ENCODE measurements around the gene DLG2.

Gene DLG2

GRCh38 chr11:84655712-84656111 is 971.4 kb downstream of the DLG2 start:
- DNase-seq (ENCODE audit: low spot score) = no peak

- DNase-seq (ENCODE audit: low spot score) = no peak
Measured at GRCh38 chr11:84648471-84648870, 978.7 kb downstream of the DLG2 start.

- DNase-seq (ENCODE audit: low spot score) = no peak
Measured at GRCh38 chr11:84645988-84646694, 981.0 kb downstream of the DLG2 start.

GRCh38 chr11:84642500-84642899 is 984.6 kb downstream of the DLG2 start:
- no peak for DNase-seq (ENCODE audit: low spot score)

- DNase-seq (ENCODE audit: low spot score) = no peak
Measured at GRCh38 chr11:84634309-84634708, 992.8 kb downstream of the DLG2 start.

- no peak for DNase-seq (ENCODE audit: low spot score)
Measured at GRCh38 chr11:84628871-84629620, 998.1 kb downstream of the DLG2 start.

GRCh38 chr11:84626256-84626655 is 1000.9 kb downstream of the DLG2 start:
- no peak for DNase-seq (ENCODE audit: low spot score)

- DNase-seq (ENCODE audit: low spot score) = no peak
Measured at GRCh38 chr11:84612645-84613044, 1014.5 kb downstream of the DLG2 start.

GRCh38 chr11:84608837-84609196 is 1018.3 kb downstream of the DLG2 start:
- no peak for DNase-seq (ENCODE audit: low spot score)

- DNase-seq (ENCODE audit: low spot score) = no peak
Measured at GRCh38 chr11:84607975-84608836, 1018.9 kb downstream of the DLG2 start.

GRCh38 chr11:84594602-84595001 is 1032.5 kb downstream of the DLG2 start:
- DNase-seq (ENCODE audit: low spot score) = no peak

GRCh38 chr11:84590106-84590505 is 1037.0 kb downstream of the DLG2 start:
- no peak for DNase-seq (ENCODE audit: low spot score)

GRCh38 chr11:84588131-84588829 is 1038.9 kb downstream of the DLG2 start:
- DNase-seq (ENCODE audit: low spot score) = no peak

GRCh38 chr11:84583106-84583505 is 1044.0 kb downstream of the DLG2 start:
- DNase-seq (ENCODE audit: low spot score) = no peak

- DNase-seq (ENCODE audit: low spot score) = no peak
Measured at GRCh38 chr11:84581083-84581482, 1046.1 kb downstream of the DLG2 start.

- DNase-seq (ENCODE audit: low spot score) = no peak
Measured at GRCh38 chr11:84580428-84580827, 1046.7 kb downstream of the DLG2 start.

- DNase-seq (ENCODE audit: low spot score) = no peak
Measured at GRCh38 chr11:84573868-84574267, 1053.3 kb downstream of the DLG2 start.

- no peak for DNase-seq (ENCODE audit: low spot score)
Measured at GRCh38 chr11:84566671-84567070, 1060.5 kb downstream of the DLG2 start.

- no peak for DNase-seq (ENCODE audit: low spot score)
Measured at GRCh38 chr11:84564867-84565184, 1062.3 kb downstream of the DLG2 start.

- DNase-seq (ENCODE audit: low spot score) = peak; percentile 34
Measured at GRCh38 chr11:84564180-84564866, 1062.8 kb downstream of the DLG2 start.

- DNase-seq (ENCODE audit: low spot score) = no peak
Measured at GRCh38 chr11:84563356-84563755, 1063.8 kb downstream of the DLG2 start.

- DNase-seq (ENCODE audit: low spot score) = no peak
Measured at GRCh38 chr11:84560206-84560605, 1066.9 kb downstream of the DLG2 start.
